Measurements from ENCODE around the gene RBP3. TPM values are rescaled to one million over a fixed set of nuclear protein-coding genes. Genes with fewer than 3 reads are reported as not detected.

RBP3 gene
- total and polyA plus RNA-seq, 12 donors, result 0.11 TPM; not detected in 11

GRCh38 chr10:47349941-47350371, 1.8 kb downstream of the RBP3 start:
- TF ChIP-seq CTCF (IDR thresholded peaks at IDR 0.05) (no peak), POLR2A (IDR thresholded peaks at IDR 0.05) (no peak)
- intact Hi-C loops (cut with DNase I), result no loop called here
- no peak overlapping the region for H3K4me3 ChIP-seq
- no peaks in the 10 kb centered on the region for H3K4me1 ChIP-seq (replicated peaks in 1 of 2)
- H3K36me3 ChIP-seq (replicated peaks in 1 of 2), result no peaks in the 10 kb centered on the region
- H3K27me3 ChIP-seq, result no peaks in the 10 kb centered on the region
- WGBS, 4 donors, result 95 to 98% (median 96%) methylated on average over 13 to 31 of the region's 31 CpGs
- H3K27ac ChIP-seq, result no peak overlapping the region
- H3K9me3 ChIP-seq (replicated peaks in 1 of 3), result no peaks in the 10 kb centered on the region
- no peak for DNase-seq

- no peak for TF ChIP-seq POLR2A (IDR thresholded peaks at IDR 0.05)
- no peak for TF ChIP-seq CTCF (IDR thresholded peaks at IDR 0.05)
- no peak for DNase-seq
- no peaks in the 10 kb centered on the region for H3K4me1 ChIP-seq (replicated peaks in 1 of 2)
- H3K27ac ChIP-seq, result no peak overlapping the region
- intact Hi-C loops (cut with DNase I), result no loop called here
- no peaks in the 10 kb centered on the region for H3K9me3 ChIP-seq (replicated peaks in 1 of 3)
- no peaks in the 10 kb centered on the region for H3K36me3 ChIP-seq (replicated peaks in 1 of 2)
- WGBS, 4 donors, result 92 to 97% (median 94%) methylated on average over 6 to 39 of the region's 39 CpGs
- no peak overlapping the region for H3K4me3 ChIP-seq
- H3K27me3 ChIP-seq, result no peaks in the 10 kb centered on the region
Observed at GRCh38 chr10:47350671-47351640, 2.8 kb downstream of the RBP3 start.

GRCh38 chr10:47351899-47352815, 4.0 kb downstream of the RBP3 start:
- no peaks in the 10 kb centered on the region for H3K9me3 ChIP-seq (replicated peaks in 1 of 3)
- no peak overlapping the region for H3K4me3 ChIP-seq
- intact Hi-C loops (cut with DNase I), result no loop called here
- H3K36me3 ChIP-seq (replicated peaks in 1 of 2), result no peaks in the 10 kb centered on the region
- H3K4me1 ChIP-seq (replicated peaks in 1 of 2), result no peaks in the 10 kb centered on the region
- H3K27ac ChIP-seq, result no peak overlapping the region
- WGBS, 4 donors, result 84 to 87% (median 85%) methylated on average over 9 to 14 of the region's 14 CpGs
- TF ChIP-seq POLR2A (IDR thresholded peaks at IDR 0.05) (no peak), CTCF (IDR thresholded peaks at IDR 0.05) (no peak)
- H3K27me3 ChIP-seq, result no peaks in the 10 kb centered on the region
- no peak for DNase-seq

- no peak for DNase-seq
- no peak overlapping the region for H3K4me3 ChIP-seq
- H3K9me3 ChIP-seq (replicated peaks in 1 of 3), result no peaks in the 10 kb centered on the region
- no peaks in the 10 kb centered on the region for H3K4me1 ChIP-seq (replicated peaks in 1 of 2)
- H3K27me3 ChIP-seq, result no peaks in the 10 kb centered on the region
- no peak for TF ChIP-seq CTCF (IDR thresholded peaks at IDR 0.05)
- TF ChIP-seq POLR2A (IDR thresholded peaks at IDR 0.05), result no peak
- 82 to 97% (median 91%) methylated on average over 3 to 6 of the region's 6 CpGs for WGBS, 4 donors
- intact Hi-C loops (cut with DNase I), result no loop called here
- H3K36me3 ChIP-seq (replicated peaks in 1 of 2), result no peaks in the 10 kb centered on the region
- no peak overlapping the region for H3K27ac ChIP-seq
Observed at GRCh38 chr10:47353351-47353750, 5.2 kb downstream of the RBP3 start.

All from adrenal gland (tissue), 12 donors.